PC-9 (cell line): ENCODE results near the gene CNTNAP5.

Experiments used
- CTCF ChIP-seq: fragments of 200-600 bp; sonication (generic); conservative IDR thresholded peaks from 2 replicates; pipeline ENCODE4 v1.6.1; 2017; ENCODE audit warnings: mixed run types, antibody characterized with exemption, mild to moderate bottlenecking, moderate library complexity
- EZH2 ChIP-seq: fragments of 200-600 bp; sonication (generic); IDR thresholded peaks from 2 replicates; pipeline ENCODE4 v1.8.0; 2017; ENCODE audit warnings: antibody characterized with exemption, low read depth

- TF ChIP-seq CTCF, result no peak
- no peak for TF ChIP-seq EZH2
Measured at GRCh38 chr2:124163840-124164239, 138.8 kb downstream of the CNTNAP5 start.
